HL-60 (cell line): ENCODE measurements around the gene DYNLRB1.

Experiments
- POLR2AphosphoS5 ChIP-seq: IDR thresholded peaks from 2 replicates; pipeline ENCODE4 v1.6.1; 2012; ENCODE audit warnings: low read depth
- TF ChIP-seq, protein P1 (sequence below): IDR thresholded peaks from 2 replicates; pipeline ENCODE4 v1.6.1; 2012; ENCODE audit warnings: low read depth; ENCODE audit not compliant: insufficient replicate concordance
- TF ChIP-seq, protein P2 (sequence below): IDR thresholded peaks from one replicate; pipeline ENCODE4 v1.5.1; 2011; ENCODE audit warnings: low read length, control low read depth, inconsistent platforms; ENCODE audit not compliant: insufficient read depth

DNA sequence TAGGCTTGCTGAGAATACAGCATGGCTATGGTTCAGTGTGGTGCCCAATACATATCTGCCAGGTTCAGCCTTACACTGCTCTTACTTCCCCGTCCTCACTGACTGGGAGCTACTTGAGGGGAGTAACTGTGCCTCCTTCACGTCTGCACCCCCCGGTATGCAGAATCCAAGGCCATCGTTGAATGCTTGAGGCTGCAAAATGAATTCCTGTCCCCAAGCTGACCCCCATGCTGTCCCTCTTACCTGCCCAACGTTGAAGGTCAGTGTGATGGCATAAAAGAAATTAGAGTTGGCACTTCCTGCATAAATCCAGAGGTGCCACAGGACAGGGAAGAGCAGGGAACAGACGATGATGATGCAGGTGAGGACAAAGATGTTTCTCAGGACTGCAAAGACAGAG is 58.6 kb downstream of the DYNLRB1 start:
- TF ChIP-seq, protein P1, sequence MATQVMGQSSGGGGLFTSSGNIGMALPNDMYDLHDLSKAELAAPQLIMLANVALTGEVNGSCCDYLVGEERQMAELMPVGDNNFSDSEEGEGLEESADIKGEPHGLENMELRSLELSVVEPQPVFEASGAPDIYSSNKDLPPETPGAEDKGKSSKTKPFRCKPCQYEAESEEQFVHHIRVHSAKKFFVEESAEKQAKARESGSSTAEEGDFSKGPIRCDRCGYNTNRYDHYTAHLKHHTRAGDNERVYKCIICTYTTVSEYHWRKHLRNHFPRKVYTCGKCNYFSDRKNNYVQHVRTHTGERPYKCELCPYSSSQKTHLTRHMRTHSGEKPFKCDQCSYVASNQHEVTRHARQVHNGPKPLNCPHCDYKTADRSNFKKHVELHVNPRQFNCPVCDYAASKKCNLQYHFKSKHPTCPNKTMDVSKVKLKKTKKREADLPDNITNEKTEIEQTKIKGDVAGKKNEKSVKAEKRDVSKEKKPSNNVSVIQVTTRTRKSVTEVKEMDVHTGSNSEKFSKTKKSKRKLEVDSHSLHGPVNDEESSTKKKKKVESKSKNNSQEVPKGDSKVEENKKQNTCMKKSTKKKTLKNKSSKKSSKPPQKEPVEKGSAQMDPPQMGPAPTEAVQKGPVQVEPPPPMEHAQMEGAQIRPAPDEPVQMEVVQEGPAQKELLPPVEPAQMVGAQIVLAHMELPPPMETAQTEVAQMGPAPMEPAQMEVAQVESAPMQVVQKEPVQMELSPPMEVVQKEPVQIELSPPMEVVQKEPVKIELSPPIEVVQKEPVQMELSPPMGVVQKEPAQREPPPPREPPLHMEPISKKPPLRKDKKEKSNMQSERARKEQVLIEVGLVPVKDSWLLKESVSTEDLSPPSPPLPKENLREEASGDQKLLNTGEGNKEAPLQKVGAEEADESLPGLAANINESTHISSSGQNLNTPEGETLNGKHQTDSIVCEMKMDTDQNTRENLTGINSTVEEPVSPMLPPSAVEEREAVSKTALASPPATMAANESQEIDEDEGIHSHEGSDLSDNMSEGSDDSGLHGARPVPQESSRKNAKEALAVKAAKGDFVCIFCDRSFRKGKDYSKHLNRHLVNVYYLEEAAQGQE = no peak
- TF ChIP-seq, protein P2, sequence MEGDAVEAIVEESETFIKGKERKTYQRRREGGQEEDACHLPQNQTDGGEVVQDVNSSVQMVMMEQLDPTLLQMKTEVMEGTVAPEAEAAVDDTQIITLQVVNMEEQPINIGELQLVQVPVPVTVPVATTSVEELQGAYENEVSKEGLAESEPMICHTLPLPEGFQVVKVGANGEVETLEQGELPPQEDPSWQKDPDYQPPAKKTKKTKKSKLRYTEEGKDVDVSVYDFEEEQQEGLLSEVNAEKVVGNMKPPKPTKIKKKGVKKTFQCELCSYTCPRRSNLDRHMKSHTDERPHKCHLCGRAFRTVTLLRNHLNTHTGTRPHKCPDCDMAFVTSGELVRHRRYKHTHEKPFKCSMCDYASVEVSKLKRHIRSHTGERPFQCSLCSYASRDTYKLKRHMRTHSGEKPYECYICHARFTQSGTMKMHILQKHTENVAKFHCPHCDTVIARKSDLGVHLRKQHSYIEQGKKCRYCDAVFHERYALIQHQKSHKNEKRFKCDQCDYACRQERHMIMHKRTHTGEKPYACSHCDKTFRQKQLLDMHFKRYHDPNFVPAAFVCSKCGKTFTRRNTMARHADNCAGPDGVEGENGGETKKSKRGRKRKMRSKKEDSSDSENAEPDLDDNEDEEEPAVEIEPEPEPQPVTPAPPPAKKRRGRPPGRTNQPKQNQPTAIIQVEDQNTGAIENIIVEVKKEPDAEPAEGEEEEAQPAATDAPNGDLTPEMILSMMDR = no peak
- no peak for TF ChIP-seq POLR2AphosphoS5
